ENCODE results near the gene CST7. TPM values are rescaled to one million over a fixed set of nuclear protein-coding genes. Genes with fewer than 3 reads are reported as not detected.

Gene CST7
- polyA plus RNA-seq, 6 donors from 2014 or later, result 0.65 to 4.6 (median 2.7) TPM

- H3K4me1 Mint-ChIP-seq, result peaks cover 7 to 10% (median 9%) of the 10 kb centered on the region in 3 donors
- no peaks in the 10 kb centered on the region for H3K27me3 Mint-ChIP-seq
- peaks cover 43 to 44% of the 10 kb centered on the region in 2 donors for H3K36me3 Mint-ChIP-seq
- DNase-seq, result no peak
- no peak overlapping the region for H3K27ac Mint-ChIP-seq
- H3K4me3 Mint-ChIP-seq, result no peak overlapping the region
- H3K9me3 Mint-ChIP-seq, result no peaks in the 10 kb centered on the region
- ATAC-seq (ENCODE audit: low read depth in 2 of 2), result no peak
Observed at GRCh38 chr20:24966317-24967012, 17.4 kb downstream of the CST7 start.

- ATAC-seq (ENCODE audit: low read depth in 2 of 2) (no peak), DNase-seq (no peak)
- no peak overlapping the region for H3K4me3 Mint-ChIP-seq
- peak overlapping the region in 3 of 6 donors; percentile 15 to 73 (median 30) for H3K27ac Mint-ChIP-seq
- peaks cover 37 to 41% of the 10 kb centered on the region in 2 donors for H3K36me3 Mint-ChIP-seq
- H3K4me1 Mint-ChIP-seq, result peaks cover 7 to 10% (median 10%) of the 10 kb centered on the region in 3 donors
- H3K27me3 Mint-ChIP-seq, result no peaks in the 10 kb centered on the region
- H3K9me3 Mint-ChIP-seq, result no peaks in the 10 kb centered on the region
Observed at GRCh38 chr20:24968278-24968800, 19.3 kb downstream of the CST7 start.

- DNase-seq, result no peak
- H3K36me3 Mint-ChIP-seq, result peaks cover 40 to 45% of the 10 kb centered on the region in 2 donors
Observed at GRCh38 chr20:24969186-24970029, 20.3 kb downstream of the CST7 start.

GRCh38 chr20:24970030-24970553 lies 21.0 kb downstream of the CST7 start:
- peaks cover 7 to 10% (median 10%) of the 10 kb centered on the region in 3 donors for H3K4me1 Mint-ChIP-seq
- no peak overlapping the region for H3K4me3 Mint-ChIP-seq
- H3K27ac Mint-ChIP-seq, result no peak overlapping the region
- H3K27me3 Mint-ChIP-seq, result no peaks in the 10 kb centered on the region
- peaks cover 38 to 39% of the 10 kb centered on the region in 2 donors for H3K36me3 Mint-ChIP-seq
- H3K9me3 Mint-ChIP-seq, result no peaks in the 10 kb centered on the region
- no peak for ATAC-seq (ENCODE audit: low read depth in 2 of 2)
- no peak for DNase-seq

More at GRCh38 chr20:24969186-24970029, 20.3 kb downstream of the CST7 start:
- Mint-ChIP-seq H3K27me3 (no peaks in the 10 kb centered on the region), H3K27ac (no peak overlapping the region), H3K4me3 (no peak overlapping the region), H3K9me3 (no peaks in the 10 kb centered on the region), H3K4me1 (peaks cover 7 to 10% (median 10%) of the 10 kb centered on the region in 3 donors)
- ATAC-seq (ENCODE audit: low read depth in 2 of 2), result no peak

DNA sequence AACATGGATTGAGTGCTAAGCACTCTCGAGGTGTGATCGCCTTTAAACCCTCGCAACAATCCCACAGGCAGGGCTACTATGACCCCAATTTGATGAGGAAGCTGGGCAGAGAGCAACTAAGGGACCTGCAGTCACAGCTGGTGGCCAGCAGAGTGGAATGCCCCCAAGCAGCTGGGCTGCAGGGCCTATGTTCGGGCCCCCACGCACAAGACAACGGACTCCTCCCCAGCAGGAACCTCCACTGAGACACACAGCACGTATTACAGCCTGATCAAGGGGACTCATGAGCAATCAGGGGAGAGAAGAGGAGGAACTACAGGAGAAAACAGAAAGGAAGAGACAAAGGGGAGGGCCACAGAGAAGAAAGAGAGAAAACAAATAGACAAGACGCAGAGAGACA lies 21.7 kb downstream of the CST7 start:
- no peaks in the 10 kb centered on the region for H3K27me3 Mint-ChIP-seq
- peak overlapping the region in 4 of 6 donors; percentile 13 to 77 (median 54) for H3K27ac Mint-ChIP-seq
- peaks cover 0 to 6% (median 0%) of the 10 kb centered on the region in 7 donors for H3K9me3 Mint-ChIP-seq
- ATAC-seq (ENCODE audit: low read depth in 2 of 2) (no peak), DNase-seq (no peak)
- H3K4me1 Mint-ChIP-seq, result peaks cover 7 to 10% (median 10%) of the 10 kb centered on the region in 3 donors
- H3K4me3 Mint-ChIP-seq, result peak overlapping the region in 2 of 8 donors; percentile 2 to 10
- peaks cover 39 to 44% of the 10 kb centered on the region in 2 donors for H3K36me3 Mint-ChIP-seq

DNA sequence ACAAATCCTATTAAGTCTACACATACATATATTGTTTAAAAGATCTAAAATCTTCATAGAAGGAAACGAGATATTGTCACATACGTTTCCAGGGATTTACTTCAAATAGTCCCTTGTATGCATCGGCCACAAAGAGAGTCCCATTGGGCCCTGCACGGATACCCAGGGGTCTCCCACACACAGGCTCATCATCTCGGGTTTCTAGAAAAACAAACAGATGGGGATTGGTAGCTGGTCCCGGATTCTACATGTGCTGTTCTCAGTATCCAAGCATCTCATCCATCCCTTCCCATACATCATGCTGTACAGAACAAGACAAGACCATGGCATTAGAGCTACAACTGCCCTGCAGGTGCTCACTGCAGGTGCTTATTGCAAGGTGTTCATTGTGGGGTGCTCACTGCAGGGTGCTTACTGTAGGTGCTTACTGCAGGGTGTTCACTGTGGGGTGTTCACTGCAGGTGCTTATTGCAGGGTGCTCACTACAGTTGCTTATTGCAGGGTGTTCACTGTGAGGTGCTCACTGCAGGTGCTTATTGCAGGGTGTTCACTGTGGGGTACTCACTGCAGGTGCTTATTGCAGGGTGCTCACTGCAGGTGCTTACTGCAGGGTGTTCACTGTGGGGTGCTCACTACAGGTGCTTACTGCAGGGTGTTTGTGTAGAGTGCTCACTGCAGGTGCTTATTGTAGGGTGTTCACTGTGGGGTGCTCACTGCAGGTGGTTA lies 22.5 kb downstream of the CST7 start:
- peaks cover 44 to 46% of the 10 kb centered on the region in 2 donors for H3K36me3 Mint-ChIP-seq
- ATAC-seq (ENCODE audit: low read depth in 2 of 2) (no peak), DNase-seq (no peak)
- peaks cover 7 to 10% (median 10%) of the 10 kb centered on the region in 3 donors for H3K4me1 Mint-ChIP-seq
- H3K27me3 Mint-ChIP-seq, result no peaks in the 10 kb centered on the region
- H3K4me3 Mint-ChIP-seq, result no peak overlapping the region
- H3K27ac Mint-ChIP-seq, result no peak overlapping the region
- peaks cover 3 to 14% (median 5%) of the 10 kb centered on the region in 7 donors for H3K9me3 Mint-ChIP-seq

GRCh38 chr20:24972341-24972740 lies 23.3 kb downstream of the CST7 start:
- Mint-ChIP-seq H3K27me3 (no peaks in the 10 kb centered on the region), H3K4me3 (no peak overlapping the region), H3K4me1 (peaks cover 7 to 10% (median 9%) of the 10 kb centered on the region in 3 donors), H3K27ac (no peak overlapping the region), H3K9me3 (peaks cover 4 to 14% (median 6%) of the 10 kb centered on the region in 7 donors), H3K36me3 (peaks cover 47 to 52% of the 10 kb centered on the region in 2 donors)
- ATAC-seq (ENCODE audit: low read depth in 2 of 2), result no peak
- no peak for DNase-seq

DNA sequence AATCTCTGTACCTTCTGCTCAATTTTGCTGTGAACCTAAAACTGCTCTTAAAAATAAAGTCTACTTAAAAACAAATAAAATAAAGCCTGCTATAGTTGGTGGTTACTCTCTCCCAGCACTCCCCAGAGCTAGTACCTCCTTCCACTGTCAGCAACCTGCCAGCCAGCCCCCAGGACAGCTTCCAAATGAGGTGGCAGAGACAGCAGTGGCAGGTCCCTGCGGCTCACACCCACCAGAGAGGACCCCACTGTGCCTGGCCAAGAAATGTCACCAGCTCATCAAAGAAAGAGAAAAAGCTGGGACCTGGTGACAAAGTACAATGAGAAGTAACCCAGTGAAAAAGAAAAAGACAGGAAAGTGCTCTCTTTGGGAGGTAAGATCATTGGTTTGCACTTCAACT lies 28.3 kb downstream of the CST7 start:
- DNase-seq, result no peak
- ATAC-seq (ENCODE audit: low read depth in 2 of 2), result no peak
- Mint-ChIP-seq H3K27me3 (no peaks in the 10 kb centered on the region), H3K27ac (no peak overlapping the region), H3K4me3 (no peak overlapping the region), H3K4me1 (peaks cover 11 to 23% (median 15%) of the 10 kb centered on the region in 3 donors), H3K9me3 (peaks cover 4 to 16% (median 10%) of the 10 kb centered on the region in 7 donors), H3K36me3 (peaks cover 63 to 83% of the 10 kb centered on the region in 2 donors)

DNA sequence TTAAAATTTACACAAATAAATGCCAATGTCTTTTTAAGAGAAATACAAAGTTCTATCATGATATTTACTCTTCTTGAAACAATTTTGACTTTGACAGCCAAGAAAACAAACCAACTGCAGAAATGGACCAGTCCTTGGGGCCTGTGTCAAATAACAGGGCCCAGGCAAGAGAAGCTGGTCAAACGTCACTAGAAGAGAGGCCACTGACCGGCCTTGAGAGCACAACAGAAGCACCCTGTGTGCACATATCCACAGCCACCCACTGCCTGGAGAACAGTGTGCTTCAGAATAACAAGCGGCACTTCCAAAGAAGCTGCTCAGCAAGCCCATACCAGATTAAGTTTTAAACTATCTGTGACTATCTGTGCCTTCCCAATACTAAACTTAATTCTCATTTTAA lies 28.7 kb downstream of the CST7 start:
- Mint-ChIP-seq H3K27ac (no peak overlapping the region), H3K4me3 (no peak overlapping the region), H3K36me3 (peaks cover 68 to 84% of the 10 kb centered on the region in 2 donors), H3K27me3 (no peaks in the 10 kb centered on the region), H3K4me1 (peaks cover 11 to 27% (median 17%) of the 10 kb centered on the region in 3 donors), H3K9me3 (peaks cover 4 to 16% (median 10%) of the 10 kb centered on the region in 7 donors)
- ATAC-seq (ENCODE audit: low read depth in 2 of 2) (no peak), DNase-seq (no peak)

DNA sequence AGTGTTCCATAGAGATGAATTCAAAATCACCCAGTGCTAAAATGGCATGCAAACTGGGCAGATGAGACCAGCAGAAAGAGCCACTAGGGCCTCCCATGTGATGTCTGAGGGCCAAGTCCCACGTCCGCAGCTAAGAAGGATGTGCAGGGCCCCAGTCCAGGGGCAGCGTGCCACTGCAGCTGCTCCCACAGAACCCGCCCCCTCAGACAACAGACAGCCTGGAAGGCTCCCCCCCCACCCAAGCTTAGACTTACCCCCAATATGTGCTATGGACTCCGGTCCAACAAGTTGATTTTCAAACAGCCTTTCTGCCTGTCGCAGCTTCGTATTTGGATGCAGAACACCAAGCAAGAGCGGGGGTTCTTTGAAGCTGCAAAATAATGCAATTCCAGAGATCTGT lies 29.4 kb downstream of the CST7 start:
- H3K27ac Mint-ChIP-seq, result no peak overlapping the region
- H3K36me3 Mint-ChIP-seq, result peaks cover 66 to 77% of the 10 kb centered on the region in 2 donors
- peaks cover 11 to 31% (median 17%) of the 10 kb centered on the region in 3 donors for H3K4me1 Mint-ChIP-seq
- H3K9me3 Mint-ChIP-seq, result peaks cover 4 to 16% (median 10%) of the 10 kb centered on the region in 7 donors
- no peaks in the 10 kb centered on the region for H3K27me3 Mint-ChIP-seq
- ATAC-seq (ENCODE audit: low read depth in 2 of 2) (no peak), DNase-seq (no peak)
- H3K4me3 Mint-ChIP-seq, result no peak overlapping the region

GRCh38 chr20:24979036-24979960 lies 30.2 kb downstream of the CST7 start:
- H3K27ac Mint-ChIP-seq, result peak overlapping the region in 4 of 6 donors; percentile 22 to 92 (median 54)
- H3K9me3 Mint-ChIP-seq, result peaks cover 4 to 16% (median 10%) of the 10 kb centered on the region in 7 donors
- no peak for ATAC-seq (ENCODE audit: low read depth in 2 of 2)
- H3K4me1 Mint-ChIP-seq, result peaks cover 11 to 31% (median 17%) of the 10 kb centered on the region in 3 donors
- peaks cover 61 to 74% of the 10 kb centered on the region in 2 donors for H3K36me3 Mint-ChIP-seq
- H3K4me3 Mint-ChIP-seq, result peak overlapping the region in 1 of 8 donors; percentile 6
- no peak for DNase-seq
- no peaks in the 10 kb centered on the region for H3K27me3 Mint-ChIP-seq

Measured in naive B cell (primary cell).